ENCODE measurements around the gene CNIH2. TPM values are rescaled to one million over a fixed set of nuclear protein-coding genes. Genes with fewer than 3 reads are reported as not detected.

Gene CNIH2
- total RNA-seq, 3 donors from 2014 or later (not counting 1 experiment from before 2014, with no cell fraction given): 6.3 to 8.8 (median 7.1) TPM

- Histone ChIP-seq H3K27me3 (ENCODE audit: control insufficient read depth, insufficient read depth, low read length) (peaks cover 10% of the 10 kb centered on the region), H3K36me3 (ENCODE audit: control insufficient read depth, insufficient read depth, low read length) (peaks cover 28% of the 10 kb centered on the region), H3K4me3 (ENCODE audit: low read length) (no peak overlapping the region), H3K9me3 (ENCODE audit: control insufficient read depth, insufficient read depth, low read length) (no peaks in the 10 kb centered on the region), H3K27ac (ENCODE audit: low read length) (no peak overlapping the region), H3K4me1 (ENCODE audit: control insufficient read depth, insufficient read depth, low read length) (peaks cover 65% of the 10 kb centered on the region)
- peak in 1 of 2 donors; percentile 71 for DNase-seq
- H3K27me3 Mint-ChIP-seq (ENCODE audit: low read depth in 2 of 2): peaks cover 7 to 14% of the 10 kb centered on the region in 2 donors
- peaks cover 19 to 72% of the 10 kb centered on the region in 2 donors for H3K4me1 Mint-ChIP-seq
- peak overlapping the region; percentile 21 to 78 for H3K27ac Mint-ChIP-seq
- WGBS (ENCODE audit: insufficient coverage): 4% methylated on average over 37 of the region's 45 CpGs
- peak overlapping the region; percentile 61 for H3K4me3 Mint-ChIP-seq
- peaks cover 9% of the 10 kb centered on the region for H3K36me3 Mint-ChIP-seq
- ATAC-seq: peak in 1 of 3 donors; percentile 1
- H3K9me3 Mint-ChIP-seq: no peaks in the 10 kb centered on the region
- intact Hi-C loops (cut with micrococcal nuclease): no loop called here
- TF ChIP-seq CTCF (IDR thresholded peaks at IDR 0.05): no peak
Measured at GRCh38 chr11:66278363-66279091, 552 bp downstream of the CNIH2 start.

- DNase-seq (no peak), ATAC-seq (no peak)
- Mint-ChIP-seq H3K27me3 (ENCODE audit: low read depth in 2 of 2) (peaks cover 7 to 14% of the 10 kb centered on the region in 2 donors), H3K9me3 (no peaks in the 10 kb centered on the region), H3K4me1 (peaks cover 12 to 65% of the 10 kb centered on the region in 2 donors), H3K4me3 (peak overlapping the region; percentile 69), H3K36me3 (peaks cover 3% of the 10 kb centered on the region), H3K27ac (peak overlapping the region; percentile 21 to 78)
- H3K27ac ChIP-seq (ENCODE audit: low read length): no peak overlapping the region
- no peaks in the 10 kb centered on the region for H3K9me3 ChIP-seq (ENCODE audit: control insufficient read depth, insufficient read depth, low read length)
- TF ChIP-seq CTCF (IDR thresholded peaks at IDR 0.05): no peak
- H3K36me3 ChIP-seq (ENCODE audit: control insufficient read depth, insufficient read depth, low read length): peaks cover 24% of the 10 kb centered on the region
- H3K4me3 ChIP-seq (ENCODE audit: low read length): no peak overlapping the region
- H3K4me1 ChIP-seq (ENCODE audit: control insufficient read depth, insufficient read depth, low read length): peaks cover 59% of the 10 kb centered on the region
- 86% methylated on average over 15 of the region's 15 CpGs for WGBS (ENCODE audit: insufficient coverage)
- intact Hi-C loops (cut with micrococcal nuclease): no loop called here
- H3K27me3 ChIP-seq (ENCODE audit: control insufficient read depth, insufficient read depth, low read length): peaks cover 10% of the 10 kb centered on the region
Measured at GRCh38 chr11:66279092-66279734, 1.2 kb downstream of the CNIH2 start.

DNA sequence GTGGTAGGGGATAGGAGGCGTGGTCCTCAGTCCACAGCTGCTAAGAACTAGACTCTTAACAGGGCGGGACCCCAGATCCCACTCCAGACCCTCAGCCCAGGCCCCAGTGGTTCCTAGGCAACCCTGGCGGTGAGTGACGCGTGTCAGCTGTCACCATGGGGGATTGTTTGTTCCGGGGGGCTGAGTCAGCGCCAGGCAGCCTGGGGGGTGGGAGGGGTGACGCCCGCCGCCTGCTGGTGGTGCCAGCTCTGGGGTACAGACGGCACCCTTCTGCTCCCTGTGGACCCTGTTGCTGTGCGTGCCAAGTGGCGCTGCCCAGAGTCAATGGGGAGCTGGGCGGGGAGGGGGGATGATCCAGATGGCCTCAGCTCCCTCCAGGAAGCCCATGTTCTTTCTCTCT lies 2.5 kb downstream of the CNIH2 start:
- Histone ChIP-seq H3K9me3 (ENCODE audit: control insufficient read depth, insufficient read depth, low read length) (no peaks in the 10 kb centered on the region), H3K36me3 (ENCODE audit: control insufficient read depth, insufficient read depth, low read length) (peaks cover 14% of the 10 kb centered on the region), H3K27ac (ENCODE audit: low read length) (no peak overlapping the region), H3K4me1 (ENCODE audit: control insufficient read depth, insufficient read depth, low read length) (peaks cover 50% of the 10 kb centered on the region), H3K4me3 (ENCODE audit: low read length) (no peak overlapping the region), H3K27me3 (ENCODE audit: control insufficient read depth, insufficient read depth, low read length) (peaks cover 10% of the 10 kb centered on the region)
- TF ChIP-seq CTCF (IDR thresholded peaks at IDR 0.05): no peak
- H3K27me3 Mint-ChIP-seq (ENCODE audit: low read depth in 2 of 2): peaks cover 7 to 14% of the 10 kb centered on the region in 2 donors
- ATAC-seq (no peak), DNase-seq (no peak)
- H3K27ac Mint-ChIP-seq: peak overlapping the region in 1 of 2 donors; percentile 89
- no peaks in the 10 kb centered on the region for H3K9me3 Mint-ChIP-seq
- H3K4me3 Mint-ChIP-seq: no peak overlapping the region
- no peaks in the 10 kb centered on the region for H3K36me3 Mint-ChIP-seq
- intact Hi-C loops (cut with micrococcal nuclease): no loop called here
- peaks cover 10 to 57% of the 10 kb centered on the region in 2 donors for H3K4me1 Mint-ChIP-seq
- 94% methylated on average over 14 of the region's 14 CpGs for WGBS (ENCODE audit: insufficient coverage)

Data from natural killer cell (primary cell).